GM18951 (cell line): ENCODE data around the gene IL1A.

Experiments used
- POLR2A ChIP-seq: IDR thresholded peaks from 4 replicates; pipeline ENCODE4 v1.6.1; 2011; ENCODE audit warnings: mild to moderate bottlenecking; ENCODE audit not compliant: insufficient read length, insufficient read depth; ENCODE audit errors: extremely low read depth
- in situ Hi-C: fragments of 300-500 bp; cut with MboI; formaldehyde crosslinking; loops from one replicate; pipeline ENCODE4 v1.12.0; 2022; ENCODE audit warnings: low sequenced_read_pairs, mixed read lengths, inconsistent platforms; ENCODE audit not compliant: unreplicated experiment

Gene IL1A

GRCh38 chr2:112827604-112828185 is 43.4 kb upstream of the IL1A start:
- in situ Hi-C loops = loop anchor here (10.0 kb wide), 1 partner anchor 47 kb away; no protein-coding TSS in a partner anchor

GRCh38 chr2:112827009-112827408 is 42.7 kb upstream of the IL1A start:
- in situ Hi-C loops = loop anchor here (10.0 kb wide), 1 partner anchor 48 kb away; no protein-coding TSS in a partner anchor
- no peak for TF ChIP-seq POLR2A

More at GRCh38 chr2:112827604-112828185, 43.4 kb upstream of the IL1A start:
- TF ChIP-seq POLR2A = no peak

- TF ChIP-seq POLR2A = no peak
- in situ Hi-C loops = loop anchor here (10.0 kb wide), 1 partner anchor 49 kb away; no protein-coding TSS in a partner anchor
These were observed 41.4 kb upstream of the IL1A start for GRCh38 chr2:112825706-112826105.

- in situ Hi-C loops = loop anchor here (10.0 kb wide), 1 partner anchor 50 kb away; no protein-coding TSS in a partner anchor
- TF ChIP-seq POLR2A = no peak
These were observed 40.4 kb upstream of the IL1A start for GRCh38 chr2:112824694-112825085.

GRCh38 chr2:112821682-112822081 is 37.4 kb upstream of the IL1A start:
- no peak for TF ChIP-seq POLR2A
- in situ Hi-C loops = loop anchor here (10.0 kb wide), 1 partner anchor 53 kb away; no protein-coding TSS in a partner anchor

- in situ Hi-C loops = loop anchor here (10.0 kb wide), 1 partner anchor 54 kb away; no protein-coding TSS in a partner anchor
- TF ChIP-seq POLR2A = no peak
These were observed 36.8 kb upstream of the IL1A start for GRCh38 chr2:112821142-112821541.

- no peak for TF ChIP-seq POLR2A
- in situ Hi-C loops = loop anchor here (10.0 kb wide), 1 partner anchor 54 kb away; no protein-coding TSS in a partner anchor
These were observed 36.0 kb upstream of the IL1A start for GRCh38 chr2:112820343-112820742.

GRCh38 chr2:112819081-112819480 is 34.8 kb upstream of the IL1A start:
- in situ Hi-C loops = no loop called here
- no peak for TF ChIP-seq POLR2A

GRCh38 chr2:112818094-112818902 is 34.0 kb upstream of the IL1A start:
- TF ChIP-seq POLR2A = no peak
- in situ Hi-C loops = no loop called here

- in situ Hi-C loops = no loop called here
These were observed 32.9 kb upstream of the IL1A start for GRCh38 chr2:112817082-112817689.

GRCh38 chr2:112814278-112814677 is 30.0 kb upstream of the IL1A start:
- TF ChIP-seq POLR2A = no peak
- in situ Hi-C loops = no loop called here

More at GRCh38 chr2:112817082-112817689, 32.9 kb upstream of the IL1A start:
- no peak for TF ChIP-seq POLR2A

GRCh38 chr2:112813280-112813966 is 29.1 kb upstream of the IL1A start:
- TF ChIP-seq POLR2A = no peak
- in situ Hi-C loops = no loop called here

- no peak for TF ChIP-seq POLR2A
- in situ Hi-C loops = no loop called here
These were observed 28.3 kb upstream of the IL1A start for GRCh38 chr2:112812318-112813267.
